ENCODE data around the gene ZNF337.
A peak's percentile ranks its signal among the peaks of the same experiment; 100 is the strongest.
"Not testable (repeated sequence)": the region's sequence is repeated elsewhere in the genome, so short reads cannot be mapped to it uniquely, and the experiment has no call there.

Gene ZNF337

GRCh38 chr20:25723975-25724374 is 27.3 kb upstream of the ZNF337 start:
- Histone ChIP-seq H3K9me3 (ENCODE audit: control insufficient read depth, low read length) (peaks cover 20% of the 10 kb centered on the region), H3K4me1 (ENCODE audit: control insufficient read depth, insufficient read depth, low read length) (no peaks in the 10 kb centered on the region), H3K9ac (ENCODE audit: low read length) (no peak overlapping the region), H3K27me3 (replicated peaks; ENCODE audit: control insufficient read depth, insufficient read depth, low read length) (no peaks in the 10 kb centered on the region), H3K36me3 (ENCODE audit: control insufficient read depth, insufficient read depth, low read length, severe bottlenecking) (no peaks in the 10 kb centered on the region), H3K4me3 (ENCODE audit: low read length) (no peak overlapping the region)
- DNase-seq (ENCODE audit: low read depth): no peak

DNA sequence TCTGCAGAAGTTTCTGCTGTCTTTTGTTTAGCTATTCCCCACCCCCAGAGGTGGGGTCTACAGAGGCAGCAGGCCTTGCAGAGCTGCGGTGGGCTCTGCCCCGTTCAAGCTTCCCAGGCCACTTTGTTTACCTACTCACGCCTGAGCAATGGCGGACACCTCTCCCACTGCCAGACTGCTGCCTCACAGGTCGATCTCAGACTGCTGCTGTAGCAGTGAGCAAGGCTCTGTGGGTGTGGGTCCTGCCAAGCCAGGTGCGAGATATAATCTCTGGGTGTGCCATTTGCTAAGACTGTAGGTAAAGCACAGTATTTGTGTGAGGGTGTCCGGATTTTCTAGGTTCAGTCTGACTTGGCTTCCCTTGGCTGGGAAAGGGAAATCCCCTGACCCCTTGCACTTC is 23.6 kb upstream of the ZNF337 start:
- no peaks in the 10 kb centered on the region for H3K27me3 ChIP-seq (replicated peaks; ENCODE audit: control insufficient read depth, insufficient read depth, low read length)
- H3K4me1 ChIP-seq (ENCODE audit: control insufficient read depth, insufficient read depth, low read length): no peaks in the 10 kb centered on the region
- H3K4me3 ChIP-seq (ENCODE audit: low read length): no peak overlapping the region
- peaks cover under 1% of the 10 kb centered on the region for H3K9me3 ChIP-seq (ENCODE audit: control insufficient read depth, low read length)
- no peak overlapping the region for H3K9ac ChIP-seq (ENCODE audit: low read length)
- no peaks in the 10 kb centered on the region for H3K36me3 ChIP-seq (ENCODE audit: control insufficient read depth, insufficient read depth, low read length, severe bottlenecking)
- DNase-seq (ENCODE audit: low read depth): no peak

DNA sequence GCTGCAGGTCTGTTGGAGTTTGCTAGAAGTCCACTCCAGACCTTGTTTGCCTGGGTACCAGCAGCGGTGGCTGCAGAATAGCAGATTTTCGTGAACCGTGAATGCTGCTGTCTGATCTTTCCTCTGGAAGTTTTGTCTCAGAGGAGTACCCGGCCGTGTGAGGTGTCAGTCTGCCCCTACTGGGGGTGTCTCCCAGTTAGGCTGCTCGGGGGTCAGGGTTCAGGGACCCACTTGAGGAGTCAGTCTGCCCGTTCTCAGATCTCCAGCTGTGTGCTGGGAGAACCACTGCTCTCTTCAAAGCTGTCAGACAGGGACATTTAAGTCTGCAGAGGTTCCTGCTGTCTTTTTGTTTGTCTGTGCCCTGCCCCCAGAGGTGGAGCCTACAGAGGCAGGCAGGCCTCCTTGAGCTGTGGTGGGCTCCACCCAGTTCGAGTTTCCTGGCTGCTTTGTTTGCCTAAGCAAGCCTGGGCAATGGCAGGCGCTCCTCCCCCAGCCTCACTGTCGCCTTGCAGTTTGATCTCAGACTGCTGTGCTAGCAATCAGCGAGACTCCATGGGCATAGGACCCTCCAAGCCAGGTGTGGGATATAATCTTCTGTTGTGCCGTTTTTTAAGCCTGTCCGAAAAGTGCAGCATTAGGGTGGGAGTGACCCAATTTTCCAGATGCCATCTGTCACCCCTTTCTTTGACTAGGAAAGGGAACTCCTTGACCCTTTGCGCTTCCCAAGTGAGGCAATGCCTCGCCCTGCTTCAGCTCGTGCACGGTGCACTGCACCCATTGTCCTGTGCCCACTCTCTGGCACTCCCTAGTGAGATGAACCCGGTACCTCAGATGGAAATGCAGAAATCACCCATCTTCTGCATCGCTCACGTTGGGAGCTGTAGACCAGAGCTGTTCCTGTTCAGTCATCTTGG is 22.5 kb upstream of the ZNF337 start:
- not testable (repeated sequence) for H3K4me3 ChIP-seq (ENCODE audit: low read length); H3K9ac ChIP-seq (ENCODE audit: low read length); H3K9me3 ChIP-seq (ENCODE audit: control insufficient read depth, low read length); DNase-seq (ENCODE audit: low read depth); H3K36me3 ChIP-seq (ENCODE audit: control insufficient read depth, insufficient read depth, low read length, severe bottlenecking); H3K4me1 ChIP-seq (ENCODE audit: control insufficient read depth, insufficient read depth, low read length); H3K27me3 ChIP-seq (replicated peaks; ENCODE audit: control insufficient read depth, insufficient read depth, low read length)

- Histone ChIP-seq H3K9me3 (ENCODE audit: control insufficient read depth, low read length) (peaks cover 4% of the 10 kb centered on the region), H3K4me3 (ENCODE audit: low read length) (no peak overlapping the region), H3K9ac (ENCODE audit: low read length) (no peak overlapping the region), H3K27me3 (replicated peaks; ENCODE audit: control insufficient read depth, insufficient read depth, low read length) (no peaks in the 10 kb centered on the region), H3K4me1 (ENCODE audit: control insufficient read depth, insufficient read depth, low read length) (no peaks in the 10 kb centered on the region), H3K36me3 (ENCODE audit: control insufficient read depth, insufficient read depth, low read length, severe bottlenecking) (no peaks in the 10 kb centered on the region)
- DNase-seq (ENCODE audit: low read depth): no peak
Observed at GRCh38 chr20:25707695-25708094, 11.0 kb upstream of the ZNF337 start.

- H3K27me3 ChIP-seq (replicated peaks; ENCODE audit: control insufficient read depth, insufficient read depth, low read length): no peaks in the 10 kb centered on the region
- H3K9me3 ChIP-seq (ENCODE audit: control insufficient read depth, low read length): no peaks in the 10 kb centered on the region
- no peaks in the 10 kb centered on the region for H3K36me3 ChIP-seq (ENCODE audit: control insufficient read depth, insufficient read depth, low read length, severe bottlenecking)
- no peak overlapping the region for H3K4me3 ChIP-seq (ENCODE audit: low read length)
- no peak for DNase-seq (ENCODE audit: low read depth)
- no peak overlapping the region for H3K9ac ChIP-seq (ENCODE audit: low read length)
- H3K4me1 ChIP-seq (ENCODE audit: control insufficient read depth, insufficient read depth, low read length): no peaks in the 10 kb centered on the region
Observed at GRCh38 chr20:25706793-25707192, 10.1 kb upstream of the ZNF337 start.

GRCh38 chr20:25705830-25706351 is 9.2 kb upstream of the ZNF337 start:
- no peaks in the 10 kb centered on the region for H3K36me3 ChIP-seq (ENCODE audit: control insufficient read depth, insufficient read depth, low read length, severe bottlenecking)
- H3K27me3 ChIP-seq (replicated peaks; ENCODE audit: control insufficient read depth, insufficient read depth, low read length): no peaks in the 10 kb centered on the region
- no peaks in the 10 kb centered on the region for H3K9me3 ChIP-seq (ENCODE audit: control insufficient read depth, low read length)
- H3K4me1 ChIP-seq (ENCODE audit: control insufficient read depth, insufficient read depth, low read length): no peaks in the 10 kb centered on the region
- DNase-seq (ENCODE audit: low read depth): no peak
- no peak overlapping the region for H3K4me3 ChIP-seq (ENCODE audit: low read length)
- H3K9ac ChIP-seq (ENCODE audit: low read length): no peak overlapping the region

- peaks cover 11% of the 10 kb centered on the region for H3K9me3 ChIP-seq (ENCODE audit: control insufficient read depth, low read length)
- H3K9ac ChIP-seq (ENCODE audit: low read length); DNase-seq (ENCODE audit: low read depth); H3K4me1 ChIP-seq (ENCODE audit: control insufficient read depth, insufficient read depth, low read length); H3K4me3 ChIP-seq (ENCODE audit: low read length); H3K27me3 ChIP-seq (replicated peaks; ENCODE audit: control insufficient read depth, insufficient read depth, low read length); H3K36me3 ChIP-seq (ENCODE audit: control insufficient read depth, insufficient read depth, low read length, severe bottlenecking): not testable (repeated sequence)
Observed at GRCh38 chr20:25704303-25704702, 7.7 kb upstream of the ZNF337 start.

DNA sequence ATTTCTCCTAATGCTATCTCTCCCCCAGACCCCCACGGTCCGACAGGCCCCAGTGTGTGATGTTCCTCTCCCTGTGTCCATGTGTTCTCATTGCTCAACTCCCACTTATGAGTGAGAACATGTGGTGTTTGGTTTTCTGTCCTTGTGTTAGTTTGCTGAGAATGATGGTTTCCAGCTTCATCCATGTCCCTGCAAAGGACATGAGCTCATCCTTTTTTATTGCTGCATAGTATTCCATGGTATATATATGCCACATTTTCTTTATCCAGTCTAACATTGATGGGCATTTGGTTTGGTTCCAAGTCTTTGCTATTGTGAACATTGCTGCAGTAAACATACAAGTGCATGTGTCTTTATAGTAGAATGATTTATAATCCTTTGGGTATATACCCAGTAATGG is 4.2 kb upstream of the ZNF337 start:
- not testable (repeated sequence) for H3K9ac ChIP-seq (ENCODE audit: low read length); H3K4me3 ChIP-seq (ENCODE audit: low read length); H3K27me3 ChIP-seq (replicated peaks; ENCODE audit: control insufficient read depth, insufficient read depth, low read length); DNase-seq (ENCODE audit: low read depth); H3K36me3 ChIP-seq (ENCODE audit: control insufficient read depth, insufficient read depth, low read length, severe bottlenecking); H3K4me1 ChIP-seq (ENCODE audit: control insufficient read depth, insufficient read depth, low read length)
- peaks cover 12% of the 10 kb centered on the region for H3K9me3 ChIP-seq (ENCODE audit: control insufficient read depth, low read length)

DNA sequence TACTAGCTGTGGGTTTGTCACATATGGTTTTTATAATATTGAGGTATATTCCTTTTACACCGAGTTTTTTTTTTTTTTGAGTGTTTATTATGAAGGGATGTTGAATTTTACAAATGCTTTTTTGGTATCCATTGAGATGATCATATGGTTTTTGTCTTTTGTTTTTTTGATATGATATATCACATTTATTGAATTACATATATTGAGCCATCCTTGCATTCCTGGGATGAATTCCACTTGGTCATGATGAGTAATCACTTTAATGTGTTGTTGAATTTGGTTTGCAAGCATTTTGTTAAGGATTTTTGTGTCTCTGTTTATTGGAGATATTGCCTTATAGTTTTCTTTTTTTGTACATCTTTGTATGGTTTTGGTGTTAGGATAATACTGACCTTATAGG is 3.3 kb upstream of the ZNF337 start:
- Histone ChIP-seq H3K4me3 (ENCODE audit: low read length) (no peak overlapping the region), H3K4me1 (ENCODE audit: control insufficient read depth, insufficient read depth, low read length) (peaks cover 4% of the 10 kb centered on the region), H3K27me3 (replicated peaks; ENCODE audit: control insufficient read depth, insufficient read depth, low read length) (no peaks in the 10 kb centered on the region), H3K9me3 (ENCODE audit: control insufficient read depth, low read length) (peaks cover 12% of the 10 kb centered on the region), H3K9ac (ENCODE audit: low read length) (no peak overlapping the region), H3K36me3 (ENCODE audit: control insufficient read depth, insufficient read depth, low read length, severe bottlenecking) (no peaks in the 10 kb centered on the region)
- peak; percentile 8 for DNase-seq (ENCODE audit: low read depth)

DNA sequence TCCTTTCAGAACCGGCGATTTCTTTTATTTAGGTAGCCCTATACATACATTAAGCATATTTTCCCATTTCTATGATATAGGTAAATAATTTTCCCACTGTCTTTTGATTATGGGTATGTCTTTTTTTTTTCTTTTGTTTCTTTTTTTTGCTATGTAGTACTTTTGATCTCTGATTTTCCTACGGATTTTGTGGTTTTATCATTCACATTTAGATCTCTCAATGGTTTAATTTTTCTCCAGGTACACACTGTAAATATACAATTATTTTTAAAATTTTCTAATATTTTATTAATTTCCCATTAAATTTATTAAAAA is 436 bp upstream of the ZNF337 start:
- H3K4me3 ChIP-seq (ENCODE audit: low read length): peak overlapping the region; percentile 95
- H3K36me3 ChIP-seq (ENCODE audit: control insufficient read depth, insufficient read depth, low read length, severe bottlenecking): no peaks in the 10 kb centered on the region
- H3K4me1 ChIP-seq (ENCODE audit: control insufficient read depth, insufficient read depth, low read length): peaks cover 4% of the 10 kb centered on the region
- H3K9ac ChIP-seq (ENCODE audit: low read length): peak overlapping the region; percentile 98
- H3K9me3 ChIP-seq (ENCODE audit: control insufficient read depth, low read length): peaks cover 12% of the 10 kb centered on the region
- no peaks in the 10 kb centered on the region for H3K27me3 ChIP-seq (replicated peaks; ENCODE audit: control insufficient read depth, insufficient read depth, low read length)
- no peak for DNase-seq (ENCODE audit: low read depth)

GRCh38 chr20:25695532-25696370 is 902 bp downstream of the ZNF337 start:
- peak overlapping the region; percentile 95 for H3K4me3 ChIP-seq (ENCODE audit: low read length)
- peaks cover 12% of the 10 kb centered on the region for H3K9me3 ChIP-seq (ENCODE audit: control insufficient read depth, low read length)
- peaks cover 4% of the 10 kb centered on the region for H3K4me1 ChIP-seq (ENCODE audit: control insufficient read depth, insufficient read depth, low read length)
- H3K27me3 ChIP-seq (replicated peaks; ENCODE audit: control insufficient read depth, insufficient read depth, low read length): no peaks in the 10 kb centered on the region
- H3K36me3 ChIP-seq (ENCODE audit: control insufficient read depth, insufficient read depth, low read length, severe bottlenecking): no peaks in the 10 kb centered on the region
- peak; percentile 57 for DNase-seq (ENCODE audit: low read depth)
- peak overlapping the region; percentile 98 for H3K9ac ChIP-seq (ENCODE audit: low read length)
